ENCODE measurements around the gene PCMT1.

PCMT1 gene

GRCh38 chr6:149717588-149718458 lies 31.7 kb upstream of the PCMT1 start, which contains the start of gene LATS1:
TSS of gene LATS1 (minus strand) at chr6:149718101. CDS start at chr6:149702126, 15,975 bp downstream.
- POLR2A ChIA-PET: interaction anchor here (0.6 kb wide), 1 partner anchor 18 kb away, joined by 3 read pairs; no protein-coding TSS in a partner anchor
- DNase-seq (ENCODE audit: extremely low spot score): peak; percentile 92
- TF ChIP-seq CTCF (IDR thresholded peaks at IDR 0.05; ENCODE audit: control extremely low read depth, extremely low read depth, low read depth, missing control alignments): no peak
- CTCF ChIA-PET: interaction anchor here (1.0 to 2.7 kb wide), 8 partner anchors 11 to 157 kb away, joined by 3 to 11 read pairs (median 3); no protein-coding TSS in a partner anchor

- ChIA-PET POLR2A (no interaction called here), CTCF (interaction anchor here (1.1 to 1.4 kb wide), 2 partner anchors 9 to 174 kb away, joined by 3 to 5 read pairs; partner anchors contain the start of gene PPIL4)
- DNase-seq (ENCODE audit: extremely low spot score): no peak
- no peak for TF ChIP-seq CTCF (IDR thresholded peaks at IDR 0.05; ENCODE audit: control extremely low read depth, extremely low read depth, low read depth, missing control alignments)
Observed at GRCh38 chr6:149719531-149719930, 30.0 kb upstream of the PCMT1 start.

GRCh38 chr6:149723262-149723661 lies 26.3 kb upstream of the PCMT1 start:
- POLR2A ChIA-PET: no interaction called here
- CTCF ChIA-PET: interaction anchor here (1.1 to 2.8 kb wide), 4 partner anchors 13 to 100 kb away, joined by 3 to 7 read pairs (median 3); no protein-coding TSS in a partner anchor
- TF ChIP-seq CTCF (IDR thresholded peaks at IDR 0.05; ENCODE audit: control extremely low read depth, extremely low read depth, low read depth, missing control alignments): no peak
- DNase-seq (ENCODE audit: extremely low spot score): no peak

GRCh38 chr6:149723771-149724417 lies 25.6 kb upstream of the PCMT1 start:
- DNase-seq (ENCODE audit: extremely low spot score): peak; percentile 28
- ChIA-PET CTCF (interaction anchor here (1.1 to 2.8 kb wide), 3 partner anchors 12 to 99 kb away, joined by 3 to 7 read pairs (median 3); no protein-coding TSS in a partner anchor), POLR2A (no interaction called here)
- TF ChIP-seq CTCF (IDR thresholded peaks at IDR 0.05; ENCODE audit: control extremely low read depth, extremely low read depth, low read depth, missing control alignments): peak; percentile 76

GRCh38 chr6:149725785-149726184 lies 23.8 kb upstream of the PCMT1 start:
- ChIA-PET CTCF (interaction anchor here (1.2 to 1.9 kb wide), 2 partner anchors 13 to 19 kb away, joined by 4 to 5 read pairs; no protein-coding TSS in a partner anchor), POLR2A (no interaction called here)
- no peak for TF ChIP-seq CTCF (IDR thresholded peaks at IDR 0.05; ENCODE audit: control extremely low read depth, extremely low read depth, low read depth, missing control alignments)
- no peak for DNase-seq (ENCODE audit: extremely low spot score)

- POLR2A ChIA-PET: no interaction called here
Observed at GRCh38 chr6:149727793-149728498, 21.6 kb upstream of the PCMT1 start.

More at GRCh38 chr6:149727793-149728498, 21.6 kb upstream of the PCMT1 start:
- TF ChIP-seq CTCF (IDR thresholded peaks at IDR 0.05; ENCODE audit: control extremely low read depth, extremely low read depth, low read depth, missing control alignments): no peak
- DNase-seq (ENCODE audit: extremely low spot score): no peak
- CTCF ChIA-PET: interaction anchor here (1.7 to 1.9 kb wide), 2 partner anchors 9 to 11 kb away, joined by 5 read pairs; no protein-coding TSS in a partner anchor
